NCI-H748 (cell line): ENCODE results near the gene GET3.
A peak's percentile ranks its signal among the peaks of the same experiment; 100 is the strongest.
"Not testable (repeated sequence)": the region's sequence is repeated elsewhere in the genome, so short reads cannot be mapped to it uniquely, and the experiment has no call there.

Experiments
- DNase-seq: peaks from one replicate; lab custom pipeline; 2025; ENCODE audit not compliant: unreplicated experiment; lab: John Stamatoyannopoulos, UW

The GET3 gene

GRCh38 chr19:12790628-12791344 lies 53.5 kb downstream of the GET3 start:
- no peak for DNase-seq

DNA sequence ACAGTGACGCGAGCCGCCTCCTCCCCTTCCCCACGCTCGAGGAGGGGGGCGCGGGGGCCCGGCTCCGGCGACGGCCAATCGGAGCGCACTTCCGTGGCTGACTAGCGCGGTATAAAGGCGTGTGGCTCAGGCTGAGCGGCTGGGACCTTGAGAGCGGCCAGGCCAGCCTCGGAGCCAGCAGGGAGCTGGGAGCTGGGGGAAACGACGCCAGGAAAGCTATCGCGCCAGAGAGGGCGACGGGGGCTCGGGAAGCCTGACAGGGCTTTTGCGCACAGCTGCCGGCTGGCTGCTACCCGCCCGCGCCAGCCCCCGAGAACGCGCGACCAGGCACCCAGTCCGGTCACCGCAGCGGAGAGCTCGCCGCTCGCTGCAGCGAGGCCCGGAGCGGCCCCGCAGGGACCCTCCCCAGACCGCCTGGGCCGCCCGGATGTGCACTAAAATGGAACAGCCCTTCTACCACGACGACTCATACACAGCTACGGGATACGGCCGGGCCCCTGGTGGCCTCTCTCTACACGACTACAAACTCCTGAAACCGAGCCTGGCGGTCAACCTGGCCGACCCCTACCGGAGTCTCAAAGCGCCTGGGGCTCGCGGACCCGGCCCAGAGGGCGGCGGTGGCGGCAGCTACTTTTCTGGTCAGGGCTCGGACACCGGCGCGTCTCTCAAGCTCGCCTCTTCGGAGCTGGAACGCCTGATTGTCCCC lies 54.2 kb downstream of the GET3 start, which contains the start of gene JUNB:
Gene JUNB (plus strand): TSS at position 142 of the 706 bp plus-strand sequence. CDS start 286 bp downstream, at position 428.
- DNase-seq, result peak; percentile 92

DNA sequence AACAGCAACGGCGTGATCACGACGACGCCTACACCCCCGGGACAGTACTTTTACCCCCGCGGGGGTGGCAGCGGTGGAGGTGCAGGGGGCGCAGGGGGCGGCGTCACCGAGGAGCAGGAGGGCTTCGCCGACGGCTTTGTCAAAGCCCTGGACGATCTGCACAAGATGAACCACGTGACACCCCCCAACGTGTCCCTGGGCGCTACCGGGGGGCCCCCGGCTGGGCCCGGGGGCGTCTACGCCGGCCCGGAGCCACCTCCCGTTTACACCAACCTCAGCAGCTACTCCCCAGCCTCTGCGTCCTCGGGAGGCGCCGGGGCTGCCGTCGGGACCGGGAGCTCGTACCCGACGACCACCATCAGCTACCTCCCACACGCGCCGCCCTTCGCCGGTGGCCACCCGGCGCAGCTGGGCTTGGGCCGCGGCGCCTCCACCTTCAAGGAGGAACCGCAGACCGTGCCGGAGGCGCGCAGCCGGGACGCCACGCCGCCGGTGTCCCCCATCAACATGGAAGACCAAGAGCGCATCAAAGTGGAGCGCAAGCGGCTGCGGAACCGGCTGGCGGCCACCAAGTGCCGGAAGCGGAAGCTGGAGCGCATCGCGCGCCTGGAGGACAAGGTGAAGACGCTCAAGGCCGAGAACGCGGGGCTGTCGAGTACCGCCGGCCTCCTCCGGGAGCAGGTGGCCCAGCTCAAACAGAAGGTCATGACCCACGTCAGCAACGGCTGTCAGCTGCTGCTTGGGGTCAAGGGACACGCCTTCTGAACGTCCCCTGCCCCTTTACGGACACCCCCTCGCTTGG lies 55.0 kb downstream of the GET3 start:
- peak; percentile 84 for DNase-seq

DNA sequence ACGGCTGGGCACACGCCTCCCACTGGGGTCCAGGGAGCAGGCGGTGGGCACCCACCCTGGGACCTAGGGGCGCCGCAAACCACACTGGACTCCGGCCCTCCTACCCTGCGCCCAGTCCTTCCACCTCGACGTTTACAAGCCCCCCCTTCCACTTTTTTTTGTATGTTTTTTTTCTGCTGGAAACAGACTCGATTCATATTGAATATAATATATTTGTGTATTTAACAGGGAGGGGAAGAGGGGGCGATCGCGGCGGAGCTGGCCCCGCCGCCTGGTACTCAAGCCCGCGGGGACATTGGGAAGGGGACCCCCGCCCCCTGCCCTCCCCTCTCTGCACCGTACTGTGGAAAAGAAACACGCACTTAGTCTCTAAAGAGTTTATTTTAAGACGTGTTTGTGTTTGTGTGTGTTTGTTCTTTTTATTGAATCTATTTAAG lies 55.6 kb downstream of the GET3 start:
- no peak for DNase-seq

GRCh38 chr19:12793290-12794195 lies 56.2 kb downstream of the GET3 start:
- peak; percentile 87 for DNase-seq

GRCh38 chr19:12794196-12794941 lies 57.1 kb downstream of the GET3 start:
- no peak for DNase-seq

- DNase-seq, result no peak
Observed at GRCh38 chr19:12794971-12795381, 57.7 kb downstream of the GET3 start.

DNA sequence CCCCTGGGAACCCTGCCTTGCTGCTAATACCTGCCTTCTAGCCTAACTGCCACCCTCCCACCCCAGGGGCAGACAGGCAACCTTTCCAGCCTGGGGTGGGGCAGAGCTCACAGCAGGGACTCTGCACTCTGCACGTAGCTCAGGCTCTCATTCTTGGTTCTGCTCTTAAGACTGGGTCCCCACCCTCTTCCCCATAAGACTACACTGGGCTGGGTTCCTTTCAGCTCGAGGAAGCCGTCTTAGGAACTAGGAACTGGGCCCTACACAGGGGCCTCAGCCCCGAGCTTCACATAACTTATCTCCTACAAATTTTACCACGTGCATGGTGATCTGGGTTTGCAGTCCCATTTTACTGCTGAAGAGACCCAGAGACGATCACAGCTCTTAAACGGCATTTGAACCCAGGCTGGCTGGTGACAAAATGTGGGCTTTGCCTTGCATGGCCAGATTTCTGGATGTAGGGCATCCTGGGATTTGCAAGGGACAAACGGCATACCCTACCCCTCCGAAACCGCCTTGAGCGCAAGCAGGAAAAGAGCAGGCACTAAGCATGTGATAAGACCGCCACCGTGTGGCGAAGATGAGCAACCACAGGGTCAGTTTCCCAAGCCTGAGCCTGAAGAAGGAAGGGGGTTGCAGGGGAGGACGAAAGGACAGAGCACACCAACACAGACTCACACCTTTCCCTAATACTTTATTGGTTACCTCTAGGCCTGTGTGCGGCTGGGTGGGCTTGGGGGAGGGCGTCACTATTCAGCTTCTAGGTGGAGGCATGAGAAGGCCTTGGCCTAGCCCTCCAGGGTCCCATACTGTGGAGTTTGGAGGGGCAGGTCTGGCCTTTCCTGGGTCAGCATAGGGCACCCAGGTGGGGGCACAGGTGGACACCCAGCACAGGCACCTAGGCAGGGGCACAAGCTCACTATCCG lies 59.1 kb downstream of the GET3 start:
- peak; percentile 80 for DNase-seq

- no peak for DNase-seq
Observed at GRCh38 chr19:12797141-12797587, 59.9 kb downstream of the GET3 start.

GRCh38 chr19:12797607-12798006 lies 60.3 kb downstream of the GET3 start:
- not testable (repeated sequence) for DNase-seq
